ENCODE results near the gene PHLPP1. TPM values are rescaled to one million over a fixed set of nuclear protein-coding genes. Genes with fewer than 3 reads are reported as not detected.

Gene PHLPP1
- total and polyA plus RNA-seq, 2 of the 13 experiments (the other 11 are each of a cell fraction or from before 2014, with no cell fraction given) = 9.8 to 18.5 TPM

DNA sequence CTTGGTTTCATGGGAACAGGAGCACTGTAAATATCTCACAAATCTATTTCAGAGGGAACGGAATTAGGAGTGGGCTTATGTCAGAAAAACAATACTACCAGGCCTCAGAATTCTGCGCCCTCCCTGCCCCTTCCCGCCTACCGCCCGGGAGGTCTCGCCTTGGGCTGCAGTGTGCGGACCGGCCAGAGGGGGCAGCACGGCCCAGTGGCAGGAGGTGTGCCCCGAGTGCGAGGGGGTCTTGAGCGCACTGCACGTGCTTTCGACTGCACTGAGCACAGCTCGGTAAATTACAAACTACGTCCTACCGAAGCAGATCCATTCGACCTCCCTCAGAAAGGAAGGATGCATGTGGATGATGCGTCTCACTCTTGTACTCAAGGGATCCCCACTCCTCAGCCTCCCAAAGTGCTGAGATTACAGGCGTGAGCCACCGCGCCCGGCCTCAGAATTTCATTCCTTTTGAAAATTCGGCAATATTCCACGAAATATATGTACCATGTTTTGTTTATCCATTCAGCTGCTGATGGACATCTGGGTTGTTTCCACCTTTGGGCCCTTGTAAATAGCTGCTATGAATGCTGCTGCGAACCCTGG is 307.2 kb downstream of the PHLPP1 start (continued):
- TF ChIP-seq, protein P1, sequence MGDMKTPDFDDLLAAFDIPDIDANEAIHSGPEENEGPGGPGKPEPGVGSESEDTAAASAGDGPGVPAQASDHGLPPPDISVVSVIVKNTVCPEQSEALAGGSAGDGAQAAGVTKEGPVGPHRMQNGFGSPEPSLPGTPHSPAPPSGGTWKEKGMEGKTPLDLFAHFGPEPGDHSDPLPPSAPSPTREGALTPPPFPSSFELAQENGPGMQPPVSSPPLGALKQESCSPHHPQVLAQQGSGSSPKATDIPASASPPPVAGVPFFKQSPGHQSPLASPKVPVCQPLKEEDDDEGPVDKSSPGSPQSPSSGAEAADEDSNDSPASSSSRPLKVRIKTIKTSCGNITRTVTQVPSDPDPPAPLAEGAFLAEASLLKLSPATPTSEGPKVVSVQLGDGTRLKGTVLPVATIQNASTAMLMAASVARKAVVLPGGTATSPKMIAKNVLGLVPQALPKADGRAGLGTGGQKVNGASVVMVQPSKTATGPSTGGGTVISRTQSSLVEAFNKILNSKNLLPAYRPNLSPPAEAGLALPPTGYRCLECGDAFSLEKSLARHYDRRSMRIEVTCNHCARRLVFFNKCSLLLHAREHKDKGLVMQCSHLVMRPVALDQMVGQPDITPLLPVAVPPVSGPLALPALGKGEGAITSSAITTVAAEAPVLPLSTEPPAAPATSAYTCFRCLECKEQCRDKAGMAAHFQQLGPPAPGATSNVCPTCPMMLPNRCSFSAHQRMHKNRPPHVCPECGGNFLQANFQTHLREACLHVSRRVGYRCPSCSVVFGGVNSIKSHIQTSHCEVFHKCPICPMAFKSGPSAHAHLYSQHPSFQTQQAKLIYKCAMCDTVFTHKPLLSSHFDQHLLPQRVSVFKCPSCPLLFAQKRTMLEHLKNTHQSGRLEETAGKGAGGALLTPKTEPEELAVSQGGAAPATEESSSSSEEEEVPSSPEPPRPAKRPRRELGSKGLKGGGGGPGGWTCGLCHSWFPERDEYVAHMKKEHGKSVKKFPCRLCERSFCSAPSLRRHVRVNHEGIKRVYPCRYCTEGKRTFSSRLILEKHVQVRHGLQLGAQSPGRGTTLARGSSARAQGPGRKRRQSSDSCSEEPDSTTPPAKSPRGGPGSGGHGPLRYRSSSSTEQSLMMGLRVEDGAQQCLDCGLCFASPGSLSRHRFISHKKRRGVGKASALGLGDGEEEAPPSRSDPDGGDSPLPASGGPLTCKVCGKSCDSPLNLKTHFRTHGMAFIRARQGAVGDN (CRISPR knock-in tag; IDR thresholded peaks at IDR 0.05) = peak; percentile 29; the same call in 1 of the 2 replicates
- no peak for TF ChIP-seq TRIM24 (CRISPR knock-in tag; IDR thresholded peaks at IDR 0.05)
- TF ChIP-seq STAT5B (CRISPR knock-in tag; IDR thresholded peaks at IDR 0.05) = no peak
- TF ChIP-seq, protein P2, sequence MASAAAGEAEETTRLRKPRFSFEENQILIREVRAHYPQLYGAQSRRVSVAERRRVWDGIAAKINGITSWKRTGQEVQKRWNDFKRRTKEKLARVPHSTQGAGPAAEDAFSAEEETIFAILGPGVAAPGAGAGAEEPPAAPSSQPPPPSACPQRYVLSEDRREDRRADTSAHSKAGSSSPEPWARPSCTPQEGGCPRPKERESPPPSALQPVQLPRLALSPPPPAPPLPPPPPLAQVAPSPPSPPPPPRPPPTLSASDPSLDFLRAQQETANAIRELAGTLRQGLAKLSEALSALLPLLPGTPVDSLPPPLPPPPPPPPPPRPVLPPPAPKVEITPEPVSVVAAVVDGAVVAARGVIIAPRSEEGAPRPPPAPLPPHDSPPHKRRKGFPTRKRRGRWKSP (CRISPR knock-in tag; IDR thresholded peaks at IDR 0.05) = no peak
- TF ChIP-seq, protein P3, sequence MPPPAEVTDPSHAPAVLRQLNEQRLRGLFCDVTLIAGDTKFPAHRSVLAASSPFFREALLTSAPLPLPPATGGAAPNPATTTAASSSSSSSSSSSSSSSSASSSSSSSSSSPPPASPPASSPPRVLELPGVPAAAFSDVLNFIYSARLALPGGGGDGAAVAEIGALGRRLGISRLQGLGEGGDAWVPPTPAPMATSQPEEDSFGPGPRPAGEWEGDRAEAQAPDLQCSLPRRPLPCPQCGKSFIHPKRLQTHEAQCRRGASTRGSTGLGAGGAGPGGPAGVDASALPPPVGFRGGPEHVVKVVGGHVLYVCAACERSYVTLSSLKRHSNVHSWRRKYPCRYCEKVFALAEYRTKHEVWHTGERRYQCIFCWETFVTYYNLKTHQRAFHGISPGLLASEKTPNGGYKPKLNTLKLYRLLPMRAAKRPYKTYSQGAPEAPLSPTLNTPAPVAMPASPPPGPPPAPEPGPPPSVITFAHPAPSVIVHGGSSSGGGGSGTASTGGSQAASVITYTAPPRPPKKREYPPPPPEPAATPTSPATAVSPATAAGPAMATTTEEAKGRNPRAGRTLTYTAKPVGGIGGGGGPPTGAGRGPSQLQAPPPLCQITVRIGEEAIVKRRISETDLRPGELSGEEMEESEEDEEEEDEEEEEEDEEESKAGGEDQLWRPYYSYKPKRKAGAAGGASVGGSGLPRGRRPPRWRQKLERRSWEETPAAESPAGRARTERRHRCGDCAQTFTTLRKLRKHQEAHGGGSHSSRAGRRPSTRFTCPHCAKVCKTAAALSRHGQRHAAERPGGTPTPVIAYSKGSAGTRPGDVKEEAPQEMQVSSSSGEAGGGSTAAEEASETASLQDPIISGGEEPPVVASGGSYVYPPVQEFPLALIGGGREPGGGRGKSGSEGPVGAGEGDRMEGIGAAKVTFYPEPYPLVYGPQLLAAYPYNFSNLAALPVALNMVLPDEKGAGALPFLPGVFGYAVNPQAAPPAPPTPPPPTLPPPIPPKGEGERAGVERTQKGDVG (CRISPR knock-in tag; IDR thresholded peaks at IDR 0.05; ENCODE audit: borderline replicate concordance) = no peak
- TF ChIP-seq FOXK1 (CRISPR knock-in tag; IDR thresholded peaks at IDR 0.05; ENCODE audit: borderline replicate concordance, low read depth) = no peak
- TF ChIP-seq, protein P4, sequence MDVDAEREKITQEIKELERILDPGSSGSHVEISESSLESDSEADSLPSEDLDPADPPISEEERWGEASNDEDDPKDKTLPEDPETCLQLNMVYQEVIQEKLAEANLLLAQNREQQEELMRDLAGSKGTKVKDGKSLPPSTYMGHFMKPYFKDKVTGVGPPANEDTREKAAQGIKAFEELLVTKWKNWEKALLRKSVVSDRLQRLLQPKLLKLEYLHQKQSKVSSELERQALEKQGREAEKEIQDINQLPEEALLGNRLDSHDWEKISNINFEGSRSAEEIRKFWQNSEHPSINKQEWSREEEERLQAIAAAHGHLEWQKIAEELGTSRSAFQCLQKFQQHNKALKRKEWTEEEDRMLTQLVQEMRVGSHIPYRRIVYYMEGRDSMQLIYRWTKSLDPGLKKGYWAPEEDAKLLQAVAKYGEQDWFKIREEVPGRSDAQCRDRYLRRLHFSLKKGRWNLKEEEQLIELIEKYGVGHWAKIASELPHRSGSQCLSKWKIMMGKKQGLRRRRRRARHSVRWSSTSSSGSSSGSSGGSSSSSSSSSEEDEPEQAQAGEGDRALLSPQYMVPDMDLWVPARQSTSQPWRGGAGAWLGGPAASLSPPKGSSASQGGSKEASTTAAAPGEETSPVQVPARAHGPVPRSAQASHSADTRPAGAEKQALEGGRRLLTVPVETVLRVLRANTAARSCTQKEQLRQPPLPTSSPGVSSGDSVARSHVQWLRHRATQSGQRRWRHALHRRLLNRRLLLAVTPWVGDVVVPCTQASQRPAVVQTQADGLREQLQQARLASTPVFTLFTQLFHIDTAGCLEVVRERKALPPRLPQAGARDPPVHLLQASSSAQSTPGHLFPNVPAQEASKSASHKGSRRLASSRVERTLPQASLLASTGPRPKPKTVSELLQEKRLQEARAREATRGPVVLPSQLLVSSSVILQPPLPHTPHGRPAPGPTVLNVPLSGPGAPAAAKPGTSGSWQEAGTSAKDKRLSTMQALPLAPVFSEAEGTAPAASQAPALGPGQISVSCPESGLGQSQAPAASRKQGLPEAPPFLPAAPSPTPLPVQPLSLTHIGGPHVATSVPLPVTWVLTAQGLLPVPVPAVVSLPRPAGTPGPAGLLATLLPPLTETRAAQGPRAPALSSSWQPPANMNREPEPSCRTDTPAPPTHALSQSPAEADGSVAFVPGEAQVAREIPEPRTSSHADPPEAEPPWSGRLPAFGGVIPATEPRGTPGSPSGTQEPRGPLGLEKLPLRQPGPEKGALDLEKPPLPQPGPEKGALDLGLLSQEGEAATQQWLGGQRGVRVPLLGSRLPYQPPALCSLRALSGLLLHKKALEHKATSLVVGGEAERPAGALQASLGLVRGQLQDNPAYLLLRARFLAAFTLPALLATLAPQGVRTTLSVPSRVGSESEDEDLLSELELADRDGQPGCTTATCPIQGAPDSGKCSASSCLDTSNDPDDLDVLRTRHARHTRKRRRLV (CRISPR knock-in tag; IDR thresholded peaks at IDR 0.05) = no peak
- TF ChIP-seq HOXA7 (CRISPR knock-in tag; IDR thresholded peaks at IDR 0.05) = no peak
- TF ChIP-seq, protein P5, sequence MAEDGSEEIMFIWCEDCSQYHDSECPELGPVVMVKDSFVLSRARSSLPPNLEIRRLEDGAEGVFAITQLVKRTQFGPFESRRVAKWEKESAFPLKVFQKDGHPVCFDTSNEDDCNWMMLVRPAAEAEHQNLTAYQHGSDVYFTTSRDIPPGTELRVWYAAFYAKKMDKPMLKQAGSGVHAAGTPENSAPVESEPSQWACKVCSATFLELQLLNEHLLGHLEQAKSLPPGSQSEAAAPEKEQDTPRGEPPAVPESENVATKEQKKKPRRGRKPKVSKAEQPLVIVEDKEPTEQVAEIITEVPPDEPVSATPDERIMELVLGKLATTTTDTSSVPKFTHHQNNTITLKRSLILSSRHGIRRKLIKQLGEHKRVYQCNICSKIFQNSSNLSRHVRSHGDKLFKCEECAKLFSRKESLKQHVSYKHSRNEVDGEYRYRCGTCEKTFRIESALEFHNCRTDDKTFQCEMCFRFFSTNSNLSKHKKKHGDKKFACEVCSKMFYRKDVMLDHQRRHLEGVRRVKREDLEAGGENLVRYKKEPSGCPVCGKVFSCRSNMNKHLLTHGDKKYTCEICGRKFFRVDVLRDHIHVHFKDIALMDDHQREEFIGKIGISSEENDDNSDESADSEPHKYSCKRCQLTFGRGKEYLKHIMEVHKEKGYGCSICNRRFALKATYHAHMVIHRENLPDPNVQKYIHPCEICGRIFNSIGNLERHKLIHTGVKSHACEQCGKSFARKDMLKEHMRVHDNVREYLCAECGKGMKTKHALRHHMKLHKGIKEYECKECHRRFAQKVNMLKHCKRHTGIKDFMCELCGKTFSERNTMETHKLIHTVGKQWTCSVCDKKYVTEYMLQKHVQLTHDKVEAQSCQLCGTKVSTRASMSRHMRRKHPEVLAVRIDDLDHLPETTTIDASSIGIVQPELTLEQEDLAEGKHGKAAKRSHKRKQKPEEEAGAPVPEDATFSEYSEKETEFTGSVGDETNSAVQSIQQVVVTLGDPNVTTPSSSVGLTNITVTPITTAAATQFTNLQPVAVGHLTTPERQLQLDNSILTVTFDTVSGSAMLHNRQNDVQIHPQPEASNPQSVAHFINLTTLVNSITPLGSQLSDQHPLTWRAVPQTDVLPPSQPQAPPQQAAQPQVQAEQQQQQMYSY (CRISPR knock-in tag; IDR thresholded peaks at IDR 0.05) = no peak
